NCI-H1694 treated with DMSO at 0.1 percent for 48 hours (cell line): Measurements from ENCODE around the gene TMEM181.
"Not testable (repeated sequence)": the region's sequence is repeated elsewhere in the genome, so short reads cannot be mapped to it uniquely, and the experiment has no call there.

Source experiments
- DNase-seq: peaks from one replicate; lab custom pipeline; 2025; lab: John Stamatoyannopoulos, UW

Gene TMEM181

DNA sequence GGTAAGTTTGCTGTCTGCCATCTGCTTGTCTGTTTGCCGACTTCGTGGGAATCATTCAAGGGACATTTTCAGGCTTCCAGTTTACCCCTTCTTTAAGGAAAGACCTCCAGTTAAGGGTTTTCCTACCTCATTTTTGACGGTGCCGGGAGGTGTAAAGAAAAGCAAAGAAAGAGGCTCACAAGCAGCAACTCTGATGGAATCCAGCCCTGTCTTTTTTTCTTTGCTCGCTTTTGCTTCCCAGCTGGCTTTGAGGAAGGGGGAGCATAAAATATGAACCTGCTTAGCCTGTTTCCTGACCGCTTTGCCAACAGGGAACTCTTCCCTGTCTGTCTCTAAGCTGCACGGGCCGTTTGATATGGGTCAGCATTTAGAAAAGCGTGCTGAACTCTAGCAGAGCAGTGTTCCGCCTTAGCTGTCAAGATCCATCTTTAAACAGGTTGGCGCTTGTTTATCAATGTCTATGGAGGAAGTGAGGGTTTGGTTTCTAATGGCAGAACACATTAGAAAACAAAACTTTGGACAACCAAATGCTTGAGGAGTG is 103.8 kb downstream of the TMEM181 start:
- DNase-seq, result no peak

DNA sequence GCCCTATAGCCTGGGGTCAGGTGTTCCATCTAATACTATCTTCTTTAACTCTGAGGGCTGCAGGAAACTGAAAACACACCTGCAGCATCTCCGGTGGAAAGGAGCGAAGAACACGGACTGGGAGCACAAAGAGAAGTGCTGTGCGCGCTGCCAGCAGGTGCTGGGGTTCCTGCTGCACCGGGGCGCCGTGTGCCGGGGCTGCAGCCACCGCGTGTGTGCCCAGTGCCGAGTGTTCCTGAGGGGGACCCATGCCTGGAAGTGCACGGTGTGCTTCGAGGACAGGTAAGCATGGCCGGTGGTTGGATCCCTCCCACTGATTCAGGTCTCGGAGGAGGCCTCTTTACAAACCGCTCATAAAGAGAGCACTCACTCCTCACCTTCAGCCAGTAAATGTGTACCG is 105.4 kb downstream of the TMEM181 start:
- no peak for DNase-seq

GRCh38 chr6:158666628-158667359 is 106.9 kb downstream of the TMEM181 start:
- DNase-seq, result no peak

DNA sequence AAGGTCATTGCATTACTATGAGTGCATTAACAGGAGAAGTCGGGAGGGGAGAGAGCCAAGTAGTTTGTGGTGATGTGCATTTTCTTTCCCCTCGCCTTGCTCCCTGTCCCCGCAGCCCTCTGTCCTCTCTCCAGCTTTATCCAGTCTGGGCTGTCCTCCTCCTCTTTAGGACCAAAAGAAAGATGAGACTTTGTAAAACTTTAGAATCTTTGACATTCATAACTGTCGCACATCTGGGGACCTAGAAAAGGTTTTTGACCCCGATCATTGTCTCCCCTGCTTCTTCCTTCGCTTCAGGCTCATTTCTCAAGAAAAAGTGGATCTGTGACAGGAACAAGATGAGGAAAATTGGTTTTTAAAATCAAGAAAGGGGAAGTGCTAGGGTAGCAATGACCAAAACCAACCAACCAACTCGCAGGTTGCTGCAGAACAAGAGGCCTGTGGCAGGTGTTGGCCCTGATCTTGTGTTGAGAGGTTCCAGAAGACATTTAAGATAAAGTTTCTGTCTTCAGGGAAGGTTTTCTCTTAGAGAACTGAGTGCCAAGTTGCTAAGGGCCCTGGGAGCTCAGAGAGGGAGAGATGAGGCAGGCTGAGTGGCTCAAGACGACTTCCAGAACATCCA is 107.6 kb downstream of the TMEM181 start:
- DNase-seq, result no peak

- no peak for DNase-seq
These were observed 108.8 kb downstream of the TMEM181 start for GRCh38 chr6:158668707-158669103.

GRCh38 chr6:158669145-158670035 is 109.5 kb downstream of the TMEM181 start:
- DNase-seq, result no peak

DNA sequence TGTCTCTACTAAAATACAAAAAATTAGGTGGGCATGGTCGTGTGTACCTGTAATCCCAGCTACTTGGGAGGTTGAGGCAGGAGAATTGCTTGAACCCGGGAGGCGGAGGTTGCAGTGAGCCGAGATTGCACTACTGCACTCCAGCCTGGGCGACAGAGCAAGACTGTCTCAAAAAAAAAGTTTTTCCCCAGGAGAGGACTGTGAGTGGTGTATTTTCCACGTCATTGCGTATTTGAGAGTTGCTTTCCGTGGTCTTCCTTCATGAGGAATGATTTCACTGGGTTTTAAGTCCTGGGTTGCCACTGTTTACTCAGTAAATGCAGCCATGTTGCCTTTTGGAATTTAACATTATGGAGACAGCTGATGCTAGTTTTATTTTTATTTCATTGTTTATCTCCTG is 112.2 kb downstream of the TMEM181 start:
- DNase-seq, result not testable (repeated sequence)

DNA sequence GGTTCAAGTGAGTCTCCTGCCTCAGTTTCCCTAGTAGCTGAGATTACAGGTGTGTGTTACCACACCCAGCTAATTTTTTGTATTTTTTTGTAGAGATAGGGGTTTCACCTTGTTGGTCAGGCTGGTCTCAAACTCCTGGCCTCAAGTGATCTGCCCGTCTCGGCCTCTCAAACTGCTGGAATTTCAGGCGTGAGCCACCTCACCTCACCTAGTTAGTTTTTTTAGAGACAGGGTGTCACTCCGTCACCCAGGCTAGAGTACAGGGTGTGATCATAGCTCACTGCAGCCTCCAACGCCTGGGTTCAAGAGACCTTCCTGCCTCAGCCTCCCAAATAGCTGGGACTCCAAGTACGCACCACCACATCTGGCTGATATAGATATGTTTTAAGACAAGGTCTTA is 112.8 kb downstream of the TMEM181 start:
- DNase-seq, result no peak

GRCh38 chr6:158674342-158675131 is 114.6 kb downstream of the TMEM181 start:
- no peak for DNase-seq

DNA sequence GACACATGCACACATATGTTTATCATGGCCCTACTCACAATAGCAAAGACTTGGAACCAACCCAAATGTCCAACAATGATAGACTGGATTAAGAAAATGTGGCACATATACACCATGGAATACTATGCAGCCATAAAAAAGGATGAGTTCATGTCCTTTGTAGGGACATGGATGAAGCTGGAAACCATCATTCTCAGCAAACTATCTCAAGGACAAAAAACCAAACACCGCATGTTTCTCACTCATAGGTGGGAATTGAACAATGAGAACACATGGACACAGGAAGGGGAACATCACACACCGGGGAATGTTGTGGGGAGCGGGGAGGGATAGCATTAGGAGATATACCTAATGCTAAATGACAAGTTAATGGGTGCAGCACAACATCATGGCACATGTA is 117.2 kb downstream of the TMEM181 start:
- DNase-seq, result not testable (repeated sequence)

DNA sequence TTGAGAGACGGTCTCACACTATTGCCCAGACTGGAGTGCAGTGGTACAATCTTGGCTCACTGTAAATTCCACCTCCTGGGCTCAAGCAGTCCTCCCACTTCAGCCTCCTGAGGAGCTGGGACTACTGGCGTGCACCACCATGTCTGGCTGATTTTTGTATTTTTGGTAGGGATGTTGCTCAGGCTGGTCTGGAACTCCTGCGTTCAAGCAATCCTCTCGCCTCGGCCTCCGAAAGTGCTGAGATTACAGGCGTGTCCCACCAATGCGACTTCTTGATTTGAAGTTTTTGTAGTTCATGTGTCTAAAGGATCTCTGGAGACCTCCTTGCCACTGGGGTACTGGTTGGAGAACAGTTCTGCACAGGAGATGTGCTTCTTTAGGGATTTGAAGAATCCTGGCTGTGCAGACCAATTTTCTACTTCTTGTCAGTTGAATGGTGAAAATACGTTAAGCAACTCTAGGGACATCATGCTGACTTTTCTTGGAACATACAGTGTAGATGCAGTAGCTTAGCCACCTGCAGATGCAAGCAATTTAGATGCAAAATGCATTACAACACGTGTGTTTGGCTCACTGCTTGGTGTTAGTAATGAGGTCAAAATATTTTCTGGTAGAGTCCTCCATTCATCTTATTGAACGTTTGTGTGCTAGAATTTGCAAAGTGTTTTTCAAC is 118.2 kb downstream of the TMEM181 start:
- DNase-seq, result no peak

DNA sequence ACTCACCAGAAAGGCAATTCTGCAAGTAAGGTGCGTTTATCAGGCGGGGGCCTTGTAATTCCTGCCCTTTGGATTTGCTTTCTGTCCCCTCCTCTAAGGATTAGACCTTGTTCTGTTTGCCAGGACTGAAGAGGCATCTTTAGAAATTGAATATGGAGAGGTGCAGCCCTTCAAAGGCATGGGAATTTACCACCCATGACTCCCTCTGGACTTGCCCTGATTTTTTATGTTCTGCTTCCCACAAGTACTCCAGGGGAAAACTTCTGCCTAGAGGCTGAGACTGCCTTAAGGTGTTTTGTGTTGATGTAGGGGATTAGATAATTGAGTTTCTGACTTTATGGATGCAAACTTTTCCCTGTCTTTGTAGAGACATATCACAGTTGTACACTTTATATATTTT is 120.1 kb downstream of the TMEM181 start:
- no peak for DNase-seq

GRCh38 chr6:158680481-158680880 is 120.6 kb downstream of the TMEM181 start:
- no peak for DNase-seq

GRCh38 chr6:158684311-158684710 is 124.4 kb downstream of the TMEM181 start:
- DNase-seq, result no peak

GRCh38 chr6:158684745-158685324 is 124.9 kb downstream of the TMEM181 start:
- DNase-seq, result no peak
